Measurements from ENCODE around the gene ATP8A2.

GRCh38 chr13:26015271-26016125, 643.7 kb downstream of the ATP8A2 start:
- TF ChIP-seq POLR2A (IDR thresholded peaks at IDR 0.05) = no peak
- no peak for TF ChIP-seq CTCF (IDR thresholded peaks at IDR 0.05)
- no peak for TF ChIP-seq POLR2AphosphoS5 (IDR thresholded peaks at IDR 0.05)
